HG03175 (cell line): ENCODE measurements around the gene UFSP1.

Source experiments
- ATAC-seq: cut with Tn5 transposase; IDR thresholded peaks from one replicate; pipeline ENCODE4 v1.9.1; 2021; ENCODE audit warnings: mild to moderate bottlenecking, moderate library complexity; ENCODE audit not compliant: unreplicated experiment

The UFSP1 gene

GRCh38 chr7:100882785-100883526 is 6.6 kb downstream of the UFSP1 start:
- no peak for ATAC-seq

GRCh38 chr7:100882201-100882600 is 7.3 kb downstream of the UFSP1 start:
- no peak for ATAC-seq

- no peak for ATAC-seq
Observed at GRCh38 chr7:100881136-100881535, 8.4 kb downstream of the UFSP1 start.

GRCh38 chr7:100880645-100881044 is 8.9 kb downstream of the UFSP1 start:
- no peak for ATAC-seq

GRCh38 chr7:100879685-100880261 is 9.7 kb downstream of the UFSP1 start:
- ATAC-seq, result no peak

GRCh38 chr7:100878685-100879084 is 10.8 kb downstream of the UFSP1 start:
- no peak for ATAC-seq

GRCh38 chr7:100878013-100878412 is 11.5 kb downstream of the UFSP1 start:
- ATAC-seq, result no peak

- peak; percentile 18 for ATAC-seq
Observed at GRCh38 chr7:100875356-100875751, 14.2 kb downstream of the UFSP1 start.

GRCh38 chr7:100874577-100875355 is 14.7 kb downstream of the UFSP1 start, which contains the start of gene SRRT:
TSS of gene SRRT (plus strand) at chr7:100875103. CDS start at chr7:100875591, 488 bp downstream.
- peak; percentile 94 for ATAC-seq

GRCh38 chr7:100874300-100874576 is 15.3 kb downstream of the UFSP1 start:
- ATAC-seq, result no peak

GRCh38 chr7:100873599-100874299 is 15.8 kb downstream of the UFSP1 start:
- ATAC-seq, result no peak

- peak; percentile 24 for ATAC-seq
Observed at GRCh38 chr7:100867776-100868485, 21.6 kb downstream of the UFSP1 start.

GRCh38 chr7:100867040-100867775 is 22.3 kb downstream of the UFSP1 start, which contains the start of gene TRIP6:
TSS of gene TRIP6 (plus strand) at chr7:100867387. CDS start at chr7:100867498, 111 bp downstream.
- peak; percentile 41 for ATAC-seq

GRCh38 chr7:100866729-100867039 is 22.8 kb downstream of the UFSP1 start:
- ATAC-seq, result no peak

GRCh38 chr7:100865938-100866728 is 23.4 kb downstream of the UFSP1 start:
- ATAC-seq, result no peak

- ATAC-seq, result no peak
Observed at GRCh38 chr7:100865372-100865911, 24.1 kb downstream of the UFSP1 start.

GRCh38 chr7:100864263-100864845 is 25.2 kb downstream of the UFSP1 start:
- no peak for ATAC-seq

- no peak for ATAC-seq
Observed at GRCh38 chr7:100863406-100863950, 26.0 kb downstream of the UFSP1 start.
